Measurements from ENCODE around the gene DHODH.

DHODH gene

GRCh38 chr16:72033437-72033836 is 24.9 kb downstream of the DHODH start:
- ChIA-PET POLR2A (ENCODE audit: low non-redundant PET) (no interaction called here), CTCF (no interaction called here)
- TF ChIP-seq, protein P1, sequence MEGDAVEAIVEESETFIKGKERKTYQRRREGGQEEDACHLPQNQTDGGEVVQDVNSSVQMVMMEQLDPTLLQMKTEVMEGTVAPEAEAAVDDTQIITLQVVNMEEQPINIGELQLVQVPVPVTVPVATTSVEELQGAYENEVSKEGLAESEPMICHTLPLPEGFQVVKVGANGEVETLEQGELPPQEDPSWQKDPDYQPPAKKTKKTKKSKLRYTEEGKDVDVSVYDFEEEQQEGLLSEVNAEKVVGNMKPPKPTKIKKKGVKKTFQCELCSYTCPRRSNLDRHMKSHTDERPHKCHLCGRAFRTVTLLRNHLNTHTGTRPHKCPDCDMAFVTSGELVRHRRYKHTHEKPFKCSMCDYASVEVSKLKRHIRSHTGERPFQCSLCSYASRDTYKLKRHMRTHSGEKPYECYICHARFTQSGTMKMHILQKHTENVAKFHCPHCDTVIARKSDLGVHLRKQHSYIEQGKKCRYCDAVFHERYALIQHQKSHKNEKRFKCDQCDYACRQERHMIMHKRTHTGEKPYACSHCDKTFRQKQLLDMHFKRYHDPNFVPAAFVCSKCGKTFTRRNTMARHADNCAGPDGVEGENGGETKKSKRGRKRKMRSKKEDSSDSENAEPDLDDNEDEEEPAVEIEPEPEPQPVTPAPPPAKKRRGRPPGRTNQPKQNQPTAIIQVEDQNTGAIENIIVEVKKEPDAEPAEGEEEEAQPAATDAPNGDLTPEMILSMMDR (conservative IDR thresholded peaks at IDR 0.05; ENCODE audit: low read depth), result no peak
- no peak for DNase-seq (ENCODE audit: low spot score)
- no peak overlapping the region for H3K27ac ChIP-seq

- CTCF ChIA-PET, result interaction anchor here (0.6 kb wide), 1 partner anchor 13 kb away, joined by 4 read pairs; no protein-coding TSS in a partner anchor
These were observed 27.6 kb downstream of the DHODH start for GRCh38 chr16:72036098-72036497.

GRCh38 chr16:72042157-72042660 is 33.7 kb downstream of the DHODH start:
- ChIA-PET CTCF (no interaction called here), POLR2A (ENCODE audit: low non-redundant PET) (no interaction called here)
- DNase-seq (ENCODE audit: low spot score), result no peak
- no peak overlapping the region for H3K27ac ChIP-seq
- TF ChIP-seq, protein P1 (conservative IDR thresholded peaks at IDR 0.05; ENCODE audit: low read depth), result no peak

More at GRCh38 chr16:72036098-72036497, 27.6 kb downstream of the DHODH start:
- POLR2A ChIA-PET (ENCODE audit: low non-redundant PET), result no interaction called here
- TF ChIP-seq, protein P1 (conservative IDR thresholded peaks at IDR 0.05; ENCODE audit: low read depth), result no peak
- DNase-seq (ENCODE audit: low spot score), result no peak
- H3K27ac ChIP-seq, result no peak overlapping the region

DNA sequence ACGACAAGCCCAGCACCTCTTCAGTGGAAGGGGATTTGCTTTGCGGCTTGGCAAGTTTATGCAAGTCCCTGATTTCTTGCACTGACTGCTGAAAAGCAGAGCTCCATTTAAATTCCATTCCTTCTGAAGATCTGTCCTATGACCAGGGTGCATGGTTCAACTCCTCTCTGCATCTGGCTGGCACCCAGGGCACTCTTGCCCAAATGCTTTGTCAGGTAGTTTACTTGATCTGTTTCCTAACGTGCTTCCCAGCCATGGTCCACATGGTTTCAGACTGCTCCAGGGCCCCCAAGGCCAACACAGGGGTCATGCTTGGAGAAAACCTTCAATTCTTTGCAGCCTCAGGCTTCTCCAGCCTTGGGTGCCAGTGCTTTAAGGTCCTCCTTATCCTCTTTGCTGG is 34.5 kb downstream of the DHODH start:
- ChIA-PET CTCF (no interaction called here), POLR2A (ENCODE audit: low non-redundant PET) (no interaction called here)
- no peak for DNase-seq (ENCODE audit: low spot score)
- TF ChIP-seq, protein P1 (conservative IDR thresholded peaks at IDR 0.05; ENCODE audit: low read depth), result no peak
- no peak overlapping the region for H3K27ac ChIP-seq

DNA sequence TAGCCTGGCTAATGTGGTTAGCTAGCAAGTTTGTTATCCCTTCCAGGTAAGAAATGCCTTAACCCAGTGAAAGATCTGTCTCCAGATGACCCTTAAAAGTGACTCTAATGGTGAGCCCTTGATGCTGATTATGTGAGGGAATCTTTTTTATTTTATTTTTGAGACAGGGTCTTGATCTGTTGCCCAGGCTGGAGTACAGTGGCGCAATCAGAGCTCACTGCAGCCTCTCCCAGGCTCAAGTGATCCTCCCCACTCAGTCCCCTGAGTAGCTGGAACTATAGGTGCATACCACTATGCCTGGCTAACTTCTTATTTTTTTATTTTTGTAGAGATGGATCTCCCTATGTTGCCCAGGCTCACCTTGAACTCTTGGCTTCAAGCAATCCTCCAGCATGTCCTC is 35.0 kb downstream of the DHODH start:
- ChIA-PET POLR2A (ENCODE audit: low non-redundant PET) (no interaction called here), CTCF (no interaction called here)
- DNase-seq (ENCODE audit: low spot score), result no peak
- no peak overlapping the region for H3K27ac ChIP-seq
- TF ChIP-seq, protein P1 (conservative IDR thresholded peaks at IDR 0.05; ENCODE audit: low read depth), result no peak

DNA sequence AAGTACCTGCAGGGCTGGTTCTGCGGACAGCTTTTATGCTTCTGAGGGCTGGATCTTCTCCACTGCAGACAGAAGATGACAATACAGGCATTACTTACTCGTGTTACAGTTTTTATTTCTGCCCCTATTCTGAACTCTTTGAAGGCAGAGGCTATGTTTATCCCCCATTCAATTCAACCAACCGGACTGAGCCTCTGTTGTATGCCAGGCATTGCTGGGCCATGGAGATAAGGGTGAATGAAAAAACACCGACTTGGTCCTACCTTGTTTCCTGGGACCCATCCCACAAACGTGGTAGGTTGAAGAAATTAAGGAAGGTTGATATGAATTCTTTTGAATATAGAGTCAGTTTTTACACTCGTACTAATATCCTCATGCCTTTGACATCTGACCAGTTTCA is 35.8 kb downstream of the DHODH start:
- no peak overlapping the region for H3K27ac ChIP-seq
- DNase-seq (ENCODE audit: low spot score), result no peak
- TF ChIP-seq, protein P1 (conservative IDR thresholded peaks at IDR 0.05; ENCODE audit: low read depth), result no peak
- ChIA-PET CTCF (no interaction called here), POLR2A (ENCODE audit: low non-redundant PET) (no interaction called here)
